ENCODE data around the gene LRRC74A.

DNA sequence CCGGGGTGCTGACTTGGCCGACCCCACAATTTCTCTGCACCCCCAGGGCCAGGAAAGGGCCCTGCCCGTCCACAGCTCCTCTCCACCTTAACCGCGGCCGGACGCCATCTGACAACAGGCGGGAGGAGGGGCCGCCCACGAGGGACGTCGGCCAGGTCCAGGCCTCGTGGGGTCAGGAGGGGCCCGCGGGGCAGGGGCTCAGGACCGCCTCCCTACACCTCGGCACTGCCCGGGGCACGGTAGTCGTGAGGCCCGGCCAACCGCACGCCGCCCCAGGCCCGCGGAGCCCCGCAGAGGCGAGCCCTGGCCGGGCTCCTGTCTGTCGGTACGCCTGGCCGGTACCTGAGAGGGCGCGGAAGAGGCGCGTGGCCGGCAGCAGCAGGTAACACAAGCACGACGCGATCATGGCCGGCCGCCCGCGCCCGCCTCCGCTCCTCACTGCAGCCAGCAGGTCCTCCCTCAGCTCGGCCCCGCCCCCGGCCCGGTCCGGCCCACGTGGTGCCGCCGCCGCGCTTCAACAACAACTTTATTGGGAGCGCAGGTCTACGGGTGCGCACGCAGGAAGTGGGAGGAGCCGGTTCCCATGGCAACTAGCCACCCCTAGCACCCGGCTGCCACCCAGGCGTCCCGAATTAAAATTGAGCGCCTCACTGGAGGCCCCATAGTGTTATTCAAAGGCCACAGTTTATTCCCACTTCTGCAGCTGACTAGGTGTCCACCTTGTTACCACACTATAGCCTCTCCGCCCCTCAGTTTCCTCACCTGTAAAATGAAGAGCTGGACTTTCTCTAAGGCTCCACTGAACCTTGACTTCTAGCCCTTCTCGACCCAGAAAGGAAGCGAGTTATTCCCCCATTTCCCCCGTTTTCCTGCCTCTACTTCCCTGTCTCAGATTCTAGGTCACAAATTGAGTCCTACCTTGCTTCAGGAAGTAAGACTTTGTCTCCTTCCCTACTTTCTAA is 13.5 kb upstream of the LRRC74A start, which contains the start of gene ANGEL1:
- TF ChIP-seq, protein P1, sequence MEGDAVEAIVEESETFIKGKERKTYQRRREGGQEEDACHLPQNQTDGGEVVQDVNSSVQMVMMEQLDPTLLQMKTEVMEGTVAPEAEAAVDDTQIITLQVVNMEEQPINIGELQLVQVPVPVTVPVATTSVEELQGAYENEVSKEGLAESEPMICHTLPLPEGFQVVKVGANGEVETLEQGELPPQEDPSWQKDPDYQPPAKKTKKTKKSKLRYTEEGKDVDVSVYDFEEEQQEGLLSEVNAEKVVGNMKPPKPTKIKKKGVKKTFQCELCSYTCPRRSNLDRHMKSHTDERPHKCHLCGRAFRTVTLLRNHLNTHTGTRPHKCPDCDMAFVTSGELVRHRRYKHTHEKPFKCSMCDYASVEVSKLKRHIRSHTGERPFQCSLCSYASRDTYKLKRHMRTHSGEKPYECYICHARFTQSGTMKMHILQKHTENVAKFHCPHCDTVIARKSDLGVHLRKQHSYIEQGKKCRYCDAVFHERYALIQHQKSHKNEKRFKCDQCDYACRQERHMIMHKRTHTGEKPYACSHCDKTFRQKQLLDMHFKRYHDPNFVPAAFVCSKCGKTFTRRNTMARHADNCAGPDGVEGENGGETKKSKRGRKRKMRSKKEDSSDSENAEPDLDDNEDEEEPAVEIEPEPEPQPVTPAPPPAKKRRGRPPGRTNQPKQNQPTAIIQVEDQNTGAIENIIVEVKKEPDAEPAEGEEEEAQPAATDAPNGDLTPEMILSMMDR (conservative IDR thresholded peaks at IDR 0.05; ENCODE audit: low read depth in 2 of 2): no peak
- TF ChIP-seq EZH2phosphoT487 (IDR thresholded peaks at IDR 0.05; ENCODE audit: unreplicated experiment): no peak
- TF ChIP-seq EZH2 (IDR thresholded peaks at IDR 0.05; ENCODE audit: low read depth, unreplicated experiment): no peak
- TF ChIP-seq POLR2AphosphoS5 (IDR thresholded peaks at IDR 0.05; ENCODE audit: low read depth): peak; percentile 91
- TF ChIP-seq CREB1 (CRISPR knock-in tag; IDR thresholded peaks at IDR 0.05; ENCODE audit: low read depth): peak; percentile 83
- no peak for TF ChIP-seq JUNB (IDR thresholded peaks at IDR 0.05; ENCODE audit: unreplicated experiment)
- TF ChIP-seq, protein P2, sequence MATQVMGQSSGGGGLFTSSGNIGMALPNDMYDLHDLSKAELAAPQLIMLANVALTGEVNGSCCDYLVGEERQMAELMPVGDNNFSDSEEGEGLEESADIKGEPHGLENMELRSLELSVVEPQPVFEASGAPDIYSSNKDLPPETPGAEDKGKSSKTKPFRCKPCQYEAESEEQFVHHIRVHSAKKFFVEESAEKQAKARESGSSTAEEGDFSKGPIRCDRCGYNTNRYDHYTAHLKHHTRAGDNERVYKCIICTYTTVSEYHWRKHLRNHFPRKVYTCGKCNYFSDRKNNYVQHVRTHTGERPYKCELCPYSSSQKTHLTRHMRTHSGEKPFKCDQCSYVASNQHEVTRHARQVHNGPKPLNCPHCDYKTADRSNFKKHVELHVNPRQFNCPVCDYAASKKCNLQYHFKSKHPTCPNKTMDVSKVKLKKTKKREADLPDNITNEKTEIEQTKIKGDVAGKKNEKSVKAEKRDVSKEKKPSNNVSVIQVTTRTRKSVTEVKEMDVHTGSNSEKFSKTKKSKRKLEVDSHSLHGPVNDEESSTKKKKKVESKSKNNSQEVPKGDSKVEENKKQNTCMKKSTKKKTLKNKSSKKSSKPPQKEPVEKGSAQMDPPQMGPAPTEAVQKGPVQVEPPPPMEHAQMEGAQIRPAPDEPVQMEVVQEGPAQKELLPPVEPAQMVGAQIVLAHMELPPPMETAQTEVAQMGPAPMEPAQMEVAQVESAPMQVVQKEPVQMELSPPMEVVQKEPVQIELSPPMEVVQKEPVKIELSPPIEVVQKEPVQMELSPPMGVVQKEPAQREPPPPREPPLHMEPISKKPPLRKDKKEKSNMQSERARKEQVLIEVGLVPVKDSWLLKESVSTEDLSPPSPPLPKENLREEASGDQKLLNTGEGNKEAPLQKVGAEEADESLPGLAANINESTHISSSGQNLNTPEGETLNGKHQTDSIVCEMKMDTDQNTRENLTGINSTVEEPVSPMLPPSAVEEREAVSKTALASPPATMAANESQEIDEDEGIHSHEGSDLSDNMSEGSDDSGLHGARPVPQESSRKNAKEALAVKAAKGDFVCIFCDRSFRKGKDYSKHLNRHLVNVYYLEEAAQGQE (IDR thresholded peaks at IDR 0.05; ENCODE audit: unreplicated experiment): no peak
- TF ChIP-seq, protein P3, sequence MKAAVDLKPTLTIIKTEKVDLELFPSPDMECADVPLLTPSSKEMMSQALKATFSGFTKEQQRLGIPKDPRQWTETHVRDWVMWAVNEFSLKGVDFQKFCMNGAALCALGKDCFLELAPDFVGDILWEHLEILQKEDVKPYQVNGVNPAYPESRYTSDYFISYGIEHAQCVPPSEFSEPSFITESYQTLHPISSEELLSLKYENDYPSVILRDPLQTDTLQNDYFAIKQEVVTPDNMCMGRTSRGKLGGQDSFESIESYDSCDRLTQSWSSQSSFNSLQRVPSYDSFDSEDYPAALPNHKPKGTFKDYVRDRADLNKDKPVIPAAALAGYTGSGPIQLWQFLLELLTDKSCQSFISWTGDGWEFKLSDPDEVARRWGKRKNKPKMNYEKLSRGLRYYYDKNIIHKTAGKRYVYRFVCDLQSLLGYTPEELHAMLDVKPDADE (IDR thresholded peaks at IDR 0.05): peak; percentile 74
- no peak for TF ChIP-seq ZNF114 (CRISPR knock-in tag; IDR thresholded peaks at IDR 0.05)
